Caco-2 (cell line): ENCODE results near the gene TPX2. TPM values are rescaled to one million over a fixed set of nuclear protein-coding genes. Genes with fewer than 3 reads are reported as not detected.

Source experiments
- BruUV-seq: library from RNA; stranded (reverse); fragments of 400-500 nt; replicated peaks from 2 replicates; lab custom pipeline; 2021; lab: Mats Ljungman, UMichigan
- CTCF ChIA-PET: fragments of 300-600 bp; sonication (Branson Sonifier 250); formaldehyde crosslinking; loops from one replicate; lab custom pipeline; 2022; ENCODE audit warnings: antibody characterized with exemption; lab: Charles Lee
- POLR2A ChIA-PET: fragments of 300-600 bp; sonication (Branson Sonifier 250); formaldehyde crosslinking; loops from one replicate; lab custom pipeline; 2022; ENCODE audit warnings: antibody characterized with exemption; lab: Charles Lee
- DNase-seq, 2 experiments: peaks; one replicate each; pipeline versions ENCODE4 v3.0.0 to v3.0.0-alpha.2; 2020 to 2022
- H3K27me3 ChIP-seq: replicated peaks from 2 replicates; pipeline ENCODE4 v1.6.0; 2011; ENCODE audit warnings: low read length; ENCODE audit not compliant: control insufficient read depth, insufficient read depth
- H3K36me3 ChIP-seq: 2 replicates; pipeline ENCODE4 v1.5.1; 2011; ENCODE audit warnings: low read length; ENCODE audit not compliant: control insufficient read depth, insufficient read depth
- H3K4me1 ChIP-seq: fragments of 250-450 bp; sonication (Bioruptor Pico); 2 replicates; pipeline ENCODE4 v1.5.1; 2020; ENCODE audit warnings: mild to moderate bottlenecking
- H3K4me3 ChIP-seq: 2 replicates; pipeline ENCODE4 v1.5.1; 2011; ENCODE audit warnings: low read depth, mild to moderate bottlenecking, control low read depth, low read length
- H3K9me3 ChIP-seq: fragments of 250-450 bp; sonication (Bioruptor Pico); 2 replicates; pipeline ENCODE4 v1.5.1; 2020; ENCODE audit warnings: mild to moderate bottlenecking, moderate library complexity
- H3K27ac Mint-ChIP-seq: one replicate; pipeline ENCODE4 v1.8.0; 2022; ENCODE audit warnings: mixed read lengths; ENCODE audit not compliant: unreplicated experiment
- H3K27me3 Mint-ChIP-seq: one replicate; pipeline ENCODE4 v1.8.0; 2022; ENCODE audit warnings: mixed read lengths; ENCODE audit not compliant: insufficient read depth, unreplicated experiment
- H3K36me3 Mint-ChIP-seq: one replicate; pipeline ENCODE4 v1.8.0; 2022; ENCODE audit warnings: mild to moderate bottlenecking, mixed read lengths; ENCODE audit not compliant: insufficient read depth, unreplicated experiment
- H3K4me1 Mint-ChIP-seq: one replicate; pipeline ENCODE4 v1.8.0; 2022; ENCODE audit warnings: low read depth, mixed read lengths; ENCODE audit not compliant: unreplicated experiment
- H3K4me3 Mint-ChIP-seq: one replicate; pipeline ENCODE4 v1.8.0; 2022; ENCODE audit warnings: mild to moderate bottlenecking, moderate library complexity, mixed read lengths; ENCODE audit not compliant: unreplicated experiment
- H3K9me3 Mint-ChIP-seq: one replicate; pipeline ENCODE4 v1.8.0; 2022; ENCODE audit warnings: mixed read lengths; ENCODE audit not compliant: unreplicated experiment
- CTCF ChIP-seq, 2 experiments: fragments of 200-600 bp in 1 of 2; IDR thresholded peaks; 1 replicate in 1 of 2; 2 replicates in 1 of 2; pipeline versions ENCODE4 v1.5.1 to v1.8.0; 2011 to 2022; ENCODE audit warnings: antibody characterized with exemption in 1 of 2, control low read depth in 1 of 2, inconsistent platforms in 1 of 2, low read depth in 1 of 2, low read length in 1 of 2, mild to moderate bottlenecking in 1 of 2, moderate library complexity in 1 of 2; ENCODE audit not compliant: insufficient read depth in 1 of 2, severe bottlenecking in 1 of 2, unreplicated experiment in 1 of 2
- intact Hi-C: fragments of 100-400 bp; cut with micrococcal nuclease; formaldehyde crosslinking; loops from one replicate; pipeline ENCODE4 v1.10.0; 2022; ENCODE audit not compliant: unreplicated experiment
- total RNA-seq: library from RNA; stranded (reverse); gene quantifications from 2 replicates; pipeline ENCODE4 v1.2.3, GENCODE V29; 2022

Gene TPX2
- total RNA-seq, 1 experiment from 2014 or later: 237 TPM

GRCh38 chr20:31717478-31718201 lies 21.4 kb upstream of the TPX2 start:
- no peaks in the 10 kb centered on the region for H3K9me3 ChIP-seq
- intact Hi-C loops: no loop called here
- H3K9me3 Mint-ChIP-seq: no peaks in the 10 kb centered on the region
- no peak for DNase-seq
- H3K4me1 Mint-ChIP-seq: peaks cover 59% of the 10 kb centered on the region
- no peak overlapping the region; the same call in 1 of the 2 replicates for H3K4me3 ChIP-seq
- H3K27me3 Mint-ChIP-seq: no peaks in the 10 kb centered on the region
- peak overlapping the region; percentile 97 for H3K27ac Mint-ChIP-seq
- no peak for TF ChIP-seq CTCF (IDR thresholded peaks at IDR 0.05; ENCODE audit: insufficient read depth in 1 of 2, low read depth in 1 of 2, low read length in 1 of 2, severe bottlenecking in 1 of 2, unreplicated experiment in 1 of 2)
- no TSS peak for BruUV-seq
- CTCF ChIA-PET: interaction anchor here (1.1 kb wide), 1 partner anchor 56 kb away, joined by 4 read pairs; no protein-coding TSS in a partner anchor
- POLR2A ChIA-PET: interaction anchor here (0.5 to 6.4 kb wide), 11 partner anchors 9 to 1465 kb away, joined by 4 to 178 read pairs (median 8); no protein-coding TSS in a partner anchor
- peaks cover 100% of the 10 kb centered on the region for H3K36me3 Mint-ChIP-seq
- H3K36me3 ChIP-seq: peaks cover 26% of the 10 kb centered on the region
- peak overlapping the region; percentile 96 for H3K4me3 Mint-ChIP-seq
- no peaks in the 10 kb centered on the region for H3K27me3 ChIP-seq
- peaks cover 68% of the 10 kb centered on the region for H3K4me1 ChIP-seq

GRCh38 chr20:31718952-31719643 lies 20.0 kb upstream of the TPX2 start:
- H3K4me3 ChIP-seq: peak overlapping the region; percentile 23
- ChIA-PET POLR2A (interaction anchor here (1.1 to 6.5 kb wide), 16 partner anchors 8 to 146 kb away, joined by 3 to 178 read pairs (median 24); partner anchors contain the start of genes ID1 and TPX2), CTCF (interaction anchor here (0.6 to 6.4 kb wide), 12 partner anchors 9 to 156 kb away, joined by 3 to 394 read pairs (median 10); partner anchors contain the start of gene TPX2)
- no peaks in the 10 kb centered on the region for H3K9me3 Mint-ChIP-seq
- no TSS peak for BruUV-seq
- no peaks in the 10 kb centered on the region for H3K27me3 ChIP-seq
- TF ChIP-seq CTCF (IDR thresholded peaks at IDR 0.05; ENCODE audit: insufficient read depth in 1 of 2, low read depth in 1 of 2, low read length in 1 of 2, severe bottlenecking in 1 of 2, unreplicated experiment in 1 of 2): no peak
- intact Hi-C loops: no loop called here
- no peaks in the 10 kb centered on the region for H3K27me3 Mint-ChIP-seq
- peak overlapping the region; percentile 96 for H3K4me3 Mint-ChIP-seq
- no peaks in the 10 kb centered on the region for H3K9me3 ChIP-seq
- H3K27ac Mint-ChIP-seq: peak overlapping the region; percentile 97
- peaks cover 24% of the 10 kb centered on the region for H3K36me3 ChIP-seq
- H3K4me1 ChIP-seq: peaks cover 54% of the 10 kb centered on the region
- H3K36me3 Mint-ChIP-seq: peaks cover 100% of the 10 kb centered on the region
- peaks cover 50% of the 10 kb centered on the region for H3K4me1 Mint-ChIP-seq
- DNase-seq: peak; percentile 91 to 93
